ENCODE measurements around the gene ZNF79. TPM values are rescaled to one million over a fixed set of nuclear protein-coding genes. Genes with fewer than 3 reads are reported as not detected.

The ZNF79 gene
- total and polyA plus RNA-seq, 2 experiments from 2014 or later, result 4.2 to 6.9 TPM

DNA sequence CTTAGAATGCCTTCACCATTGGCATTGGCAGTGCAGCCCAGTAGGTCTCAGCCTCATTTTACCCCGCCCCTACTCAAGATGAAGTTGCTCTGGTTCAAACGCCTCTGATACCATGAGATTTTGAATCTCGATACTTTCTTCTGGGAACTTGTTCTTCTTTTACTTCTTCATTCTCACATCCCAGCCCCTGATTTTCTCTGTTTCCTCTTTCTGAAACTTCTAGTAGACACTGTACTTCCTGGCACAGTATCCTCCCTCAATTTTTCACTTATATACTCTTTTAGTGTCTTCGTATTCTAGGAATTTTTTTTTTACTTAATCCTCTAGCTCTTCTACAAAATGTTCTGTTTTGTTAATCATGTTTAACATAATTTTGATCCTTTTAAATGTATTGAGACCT is 13.1 kb upstream of the ZNF79 start:
- no peaks in the 10 kb centered on the region for H3F3A ChIP-seq (ENCODE audit: insufficient read depth)
- TF ChIP-seq EZH2 (IDR thresholded peaks at IDR 0.05; ENCODE audit: insufficient read depth, poor library complexity, severe bottlenecking) (no peak), EZH2phosphoT487 (IDR thresholded peaks at IDR 0.05; ENCODE audit: insufficient read depth, low read depth) (no peak)
- no peak overlapping the region for H3K9ac ChIP-seq
- no peaks in the 10 kb centered on the region for H3K27me3 ChIP-seq (replicated peaks; ENCODE audit: insufficient read depth)
- WGBS, 2 experiments (ENCODE audit: low coverage in 1 of 2, low lambda C conversion rate in 2 of 2, missing lambda C conversion rate in 2 of 2), result 95 to 97% methylated on average over 4 of the region's 4 CpGs
- no peak overlapping the region for H2AFZ ChIP-seq
- no peaks in the 10 kb centered on the region for H3K79me2 ChIP-seq (ENCODE audit: insufficient read depth)
- no peak overlapping the region for H3K27ac ChIP-seq
- H3K4me2 ChIP-seq (ENCODE audit: unreplicated experiment), result no peak overlapping the region
- H3K9me3 ChIP-seq (ENCODE audit: low read depth), result no peaks in the 10 kb centered on the region
- no peaks in the 10 kb centered on the region for H3K9me2 ChIP-seq (ENCODE audit: insufficient read depth)
- H3K4me1 ChIP-seq (ENCODE audit: insufficient read depth), result no peaks in the 10 kb centered on the region
- no peaks in the 10 kb centered on the region for H3K36me3 ChIP-seq (ENCODE audit: low read depth)
- no peak for DNase-seq
- H3K4me3 ChIP-seq, result no peak overlapping the region
- no peaks in the 10 kb centered on the region for H4K20me1 ChIP-seq (ENCODE audit: insufficient read depth)
- in situ Hi-C loops (cut with MboI), result no loop called here

DNA sequence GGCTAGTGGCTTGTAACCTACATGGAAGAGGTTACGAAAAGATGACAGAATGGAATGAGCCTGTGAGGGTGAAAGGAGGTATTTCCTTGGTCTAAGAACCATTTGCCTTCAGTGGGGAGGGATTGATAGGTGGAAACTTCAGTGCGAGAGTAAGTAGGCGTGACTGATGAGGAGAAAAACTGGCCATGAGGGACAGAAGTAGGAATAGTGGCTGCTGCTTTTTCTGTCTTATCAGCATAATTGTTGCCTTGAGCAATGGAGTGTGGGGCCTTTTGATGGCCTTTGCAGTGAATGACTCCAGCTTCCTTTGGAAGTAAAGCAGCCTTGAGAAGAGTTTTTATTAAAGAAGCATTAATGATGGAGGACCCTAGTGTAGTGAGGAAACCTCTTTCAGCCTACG is 9.0 kb upstream of the ZNF79 start:
- no peak for DNase-seq
- Histone ChIP-seq H3K9ac (no peak overlapping the region), H3K4me2 (ENCODE audit: unreplicated experiment) (no peak overlapping the region), H3K4me1 (ENCODE audit: insufficient read depth) (no peaks in the 10 kb centered on the region; the same call in 1 of the 2 replicates), H2AFZ (no peak overlapping the region), H3K36me3 (ENCODE audit: low read depth) (no peaks in the 10 kb centered on the region), H3K27ac (no peak overlapping the region), H3K9me3 (ENCODE audit: low read depth) (no peaks in the 10 kb centered on the region), H3K4me3 (no peak overlapping the region), H3K9me2 (ENCODE audit: insufficient read depth) (no peaks in the 10 kb centered on the region), H3K27me3 (replicated peaks; ENCODE audit: insufficient read depth) (no peaks in the 10 kb centered on the region), H3K79me2 (ENCODE audit: insufficient read depth) (no peaks in the 10 kb centered on the region), H3F3A (ENCODE audit: insufficient read depth) (no peaks in the 10 kb centered on the region), H4K20me1 (ENCODE audit: insufficient read depth) (no peaks in the 10 kb centered on the region)
- WGBS, 2 experiments (ENCODE audit: low coverage in 1 of 2, low lambda C conversion rate in 2 of 2, missing lambda C conversion rate in 2 of 2), result 80 to 88% methylated on average over 4 of the region's 4 CpGs
- in situ Hi-C loops (cut with MboI), result no loop called here
- TF ChIP-seq EZH2 (IDR thresholded peaks at IDR 0.05; ENCODE audit: insufficient read depth, poor library complexity, severe bottlenecking) (no peak), EZH2phosphoT487 (IDR thresholded peaks at IDR 0.05; ENCODE audit: insufficient read depth, low read depth) (no peak)

DNA sequence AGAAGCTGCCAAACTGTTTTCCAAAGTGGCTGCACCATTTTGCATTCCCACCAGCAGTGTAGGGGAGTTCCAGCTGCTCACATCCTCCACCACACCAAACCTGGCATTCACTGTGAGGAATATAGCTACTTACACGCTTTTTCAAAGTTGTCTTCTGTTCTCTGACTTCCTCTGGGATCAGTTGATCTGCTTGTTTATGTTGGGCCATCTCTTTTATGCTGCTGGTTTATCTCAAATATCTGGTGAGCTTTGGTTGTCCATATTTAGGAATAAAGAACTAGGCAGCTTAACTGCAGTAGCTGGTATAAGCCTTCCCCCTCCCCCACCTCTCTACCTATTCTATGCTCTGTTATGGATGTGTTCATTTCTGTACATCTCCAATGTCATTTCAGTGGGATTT is 8.5 kb upstream of the ZNF79 start:
- no peak overlapping the region for H3K27ac ChIP-seq
- H3F3A ChIP-seq (ENCODE audit: insufficient read depth), result no peaks in the 10 kb centered on the region

DNA sequence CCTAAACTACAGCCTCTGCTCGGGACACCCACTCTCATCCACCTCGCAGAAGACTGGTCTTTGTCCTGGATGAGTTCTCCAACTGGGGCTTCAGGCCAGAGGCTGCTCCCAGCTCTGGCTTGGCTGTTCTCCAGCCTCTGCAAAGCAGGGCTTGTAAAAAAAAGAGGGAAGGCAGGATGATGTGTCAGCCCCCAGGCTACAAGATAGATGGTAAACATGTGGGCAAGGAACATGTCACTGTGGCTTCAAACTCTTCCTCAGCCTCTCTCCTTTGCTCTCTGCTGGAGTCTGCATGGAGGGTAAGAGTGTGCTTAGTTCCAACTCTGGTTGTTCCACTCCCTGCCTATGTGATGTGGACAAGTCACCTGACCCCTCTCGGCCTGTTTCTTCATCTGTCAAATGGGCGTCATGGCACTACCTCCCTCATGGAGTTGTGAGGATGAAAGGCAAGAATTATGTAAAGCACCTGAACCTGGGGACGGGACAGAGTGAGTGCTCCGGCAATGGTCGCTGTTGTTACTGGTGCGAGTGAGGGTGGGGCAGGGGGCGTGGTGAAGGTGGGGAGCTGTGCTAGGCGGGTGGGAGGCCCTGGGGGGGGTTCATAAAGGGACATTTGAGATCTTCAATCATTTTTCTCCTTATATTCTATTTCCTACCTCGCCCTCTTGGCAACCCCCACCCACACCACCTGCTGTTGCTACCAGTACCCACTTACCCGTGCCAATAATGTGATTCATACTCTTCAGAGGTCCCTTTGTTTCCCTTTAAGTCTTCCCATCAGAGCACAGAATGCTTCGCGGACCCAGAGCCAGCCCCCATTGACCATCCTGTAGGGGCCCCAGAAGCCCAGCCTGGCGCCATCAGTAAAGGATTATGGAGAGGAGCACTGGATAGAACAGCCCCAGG is 6.8 kb upstream of the ZNF79 start:
- Histone ChIP-seq H3K79me2 (ENCODE audit: insufficient read depth) (peaks cover under 1% of the 10 kb centered on the region; the same call in 1 of the 2 replicates), H3F3A (ENCODE audit: insufficient read depth) (no peaks in the 10 kb centered on the region), H3K36me3 (ENCODE audit: low read depth) (no peaks in the 10 kb centered on the region), H3K27me3 (replicated peaks; ENCODE audit: insufficient read depth) (no peaks in the 10 kb centered on the region), H3K9ac (no peak overlapping the region), H2AFZ (no peak overlapping the region), H3K27ac (no peak overlapping the region), H3K4me2 (ENCODE audit: unreplicated experiment) (no peak overlapping the region), H3K9me2 (ENCODE audit: insufficient read depth) (no peaks in the 10 kb centered on the region), H3K4me3 (no peak overlapping the region), H3K4me1 (ENCODE audit: insufficient read depth) (no peaks in the 10 kb centered on the region; the same call in 1 of the 2 replicates), H3K9me3 (ENCODE audit: low read depth) (no peaks in the 10 kb centered on the region), H4K20me1 (ENCODE audit: insufficient read depth) (no peaks in the 10 kb centered on the region)
- peak; percentile 75 for DNase-seq
- TF ChIP-seq EZH2phosphoT487 (IDR thresholded peaks at IDR 0.05; ENCODE audit: insufficient read depth, low read depth), result no peak
- no peak for TF ChIP-seq EZH2 (IDR thresholded peaks at IDR 0.05; ENCODE audit: insufficient read depth, poor library complexity, severe bottlenecking)
- in situ Hi-C loops (cut with MboI), result no loop called here
- 73 to 80% methylated on average over 13 to 15 of the region's 15 CpGs for WGBS, 2 experiments (ENCODE audit: low coverage in 1 of 2, low lambda C conversion rate in 2 of 2, missing lambda C conversion rate in 2 of 2)

More for the DNA sequence above, 8.5 kb upstream of the ZNF79 start:
- no peak overlapping the region for H3K9ac ChIP-seq
- no peak for DNase-seq
- no peak overlapping the region for H3K4me3 ChIP-seq
- 88 to 96% methylated on average over 1 of the region's 1 CpG for WGBS, 2 experiments (ENCODE audit: low coverage in 1 of 2, low lambda C conversion rate in 2 of 2, missing lambda C conversion rate in 2 of 2)
- no peaks in the 10 kb centered on the region for H3K9me2 ChIP-seq (ENCODE audit: insufficient read depth)
- H4K20me1 ChIP-seq (ENCODE audit: insufficient read depth), result no peaks in the 10 kb centered on the region
- no peaks in the 10 kb centered on the region for H3K36me3 ChIP-seq (ENCODE audit: low read depth)
- in situ Hi-C loops (cut with MboI), result no loop called here
- H3K4me1 ChIP-seq (ENCODE audit: insufficient read depth), result no peaks in the 10 kb centered on the region; the same call in 1 of the 2 replicates
- H2AFZ ChIP-seq, result no peak overlapping the region
- H3K4me2 ChIP-seq (ENCODE audit: unreplicated experiment), result no peak overlapping the region
- H3K27me3 ChIP-seq (replicated peaks; ENCODE audit: insufficient read depth), result no peaks in the 10 kb centered on the region
- TF ChIP-seq EZH2phosphoT487 (IDR thresholded peaks at IDR 0.05; ENCODE audit: insufficient read depth, low read depth), result no peak
- no peak for TF ChIP-seq EZH2 (IDR thresholded peaks at IDR 0.05; ENCODE audit: insufficient read depth, poor library complexity, severe bottlenecking)
- no peaks in the 10 kb centered on the region for H3K9me3 ChIP-seq (ENCODE audit: low read depth)
- H3K79me2 ChIP-seq (ENCODE audit: insufficient read depth), result no peaks in the 10 kb centered on the region
